PFSK-1 (cell line): Measurements from ENCODE around the gene GYS1.
"Not testable (repeated sequence)": the region's sequence is repeated elsewhere in the genome, so short reads cannot be mapped to it uniquely, and the experiment has no call there.

Source experiments
- POLR2AphosphoS5 ChIP-seq: IDR thresholded peaks from 2 replicates; pipeline ENCODE4 v1.6.1; 2012; ENCODE audit warnings: low read depth, mild to moderate bottlenecking, control low read depth, low read length, moderate library complexity
- SIN3A ChIP-seq: IDR thresholded peaks from 2 replicates; pipeline ENCODE4 v1.6.1; 2012; ENCODE audit warnings: mild to moderate bottlenecking, low read length, moderate library complexity, borderline replicate concordance; ENCODE audit not compliant: insufficient read depth
- TAF1 ChIP-seq: IDR thresholded peaks from 2 replicates; pipeline ENCODE4 v1.6.1; 2012; ENCODE audit warnings: low read length, control low read depth, borderline replicate concordance; ENCODE audit not compliant: insufficient read depth

DNA sequence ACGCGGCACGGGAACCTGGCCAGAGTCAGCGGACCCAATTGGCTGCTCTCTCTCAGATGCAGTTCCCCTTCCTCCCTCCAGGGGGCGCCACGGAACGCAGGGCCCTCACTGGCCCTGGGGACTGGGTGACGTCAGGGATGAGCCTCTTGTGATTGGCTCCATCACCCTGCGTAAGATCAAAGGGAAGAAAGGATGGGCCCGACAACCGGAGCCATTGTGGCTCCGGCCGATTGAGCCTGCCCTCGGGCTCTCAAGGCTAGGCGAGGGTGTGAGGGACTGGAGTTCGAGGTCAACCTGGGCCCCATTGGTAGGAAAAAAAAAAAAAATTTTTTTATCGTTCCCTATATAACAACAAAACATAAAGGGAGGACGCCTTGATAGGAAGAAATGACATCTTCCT lies 43.7 kb upstream of the GYS1 start, which contains the start of gene CGB1:
- not testable (repeated sequence) for TF ChIP-seq POLR2AphosphoS5, TAF1, SIN3A
